ENCODE data around the gene TTC16. TPM values are rescaled to one million over a fixed set of nuclear protein-coding genes. Genes with fewer than 3 reads are reported as not detected.

The TTC16 gene
- total RNA-seq, 3 donors from 2014 or later, result 0.31 TPM; not detected in 2

DNA sequence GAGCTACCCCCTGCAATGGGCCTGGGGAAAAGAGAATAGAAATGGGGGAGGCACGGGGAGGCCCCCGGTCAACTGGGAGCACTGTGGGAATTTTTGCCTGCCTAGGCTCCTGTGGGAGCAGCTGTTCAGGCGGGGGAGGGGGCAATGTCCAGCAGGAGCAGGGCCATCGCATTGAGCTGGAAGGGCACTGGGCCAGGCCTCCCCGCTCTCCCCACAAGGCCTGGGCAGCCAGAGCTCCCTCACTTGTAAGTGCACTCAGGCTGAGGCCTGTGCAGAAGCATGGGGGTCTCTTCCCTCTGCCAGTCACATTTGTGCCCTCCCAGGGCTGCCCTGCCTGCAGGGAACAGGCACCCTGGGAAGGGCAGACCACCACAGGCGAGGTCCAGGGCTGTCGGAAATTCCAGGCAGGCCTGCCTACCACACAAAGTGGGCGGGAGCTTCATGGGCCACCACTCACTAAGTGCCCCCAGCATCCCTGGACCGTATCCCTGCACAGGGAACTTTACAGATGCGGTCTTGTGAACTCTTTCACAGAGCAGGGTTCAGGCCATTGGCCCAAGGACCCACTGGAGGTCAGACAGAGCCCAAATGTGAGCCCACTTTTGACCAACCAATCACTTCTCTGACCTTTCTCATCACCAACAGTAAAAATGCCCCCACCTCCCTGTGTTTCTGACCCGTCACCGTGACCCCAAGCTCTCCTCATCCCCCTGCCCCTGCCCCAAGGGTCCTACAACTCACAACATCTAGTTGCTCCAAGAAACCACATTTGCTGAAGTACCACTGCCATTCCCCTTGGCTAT lies 10.1 kb upstream of the TTC16 start:
- ATAC-seq (no peak), DNase-seq (no peak)
- Histone ChIP-seq H3K9me3 (no peaks in the 10 kb centered on the region), H3K36me3 (ENCODE audit: low read depth) (no peaks in the 10 kb centered on the region), H3K4me3 (no peak overlapping the region), H3K4me1 (ENCODE audit: low read depth) (no peaks in the 10 kb centered on the region)
- TF ChIP-seq, protein P1, sequence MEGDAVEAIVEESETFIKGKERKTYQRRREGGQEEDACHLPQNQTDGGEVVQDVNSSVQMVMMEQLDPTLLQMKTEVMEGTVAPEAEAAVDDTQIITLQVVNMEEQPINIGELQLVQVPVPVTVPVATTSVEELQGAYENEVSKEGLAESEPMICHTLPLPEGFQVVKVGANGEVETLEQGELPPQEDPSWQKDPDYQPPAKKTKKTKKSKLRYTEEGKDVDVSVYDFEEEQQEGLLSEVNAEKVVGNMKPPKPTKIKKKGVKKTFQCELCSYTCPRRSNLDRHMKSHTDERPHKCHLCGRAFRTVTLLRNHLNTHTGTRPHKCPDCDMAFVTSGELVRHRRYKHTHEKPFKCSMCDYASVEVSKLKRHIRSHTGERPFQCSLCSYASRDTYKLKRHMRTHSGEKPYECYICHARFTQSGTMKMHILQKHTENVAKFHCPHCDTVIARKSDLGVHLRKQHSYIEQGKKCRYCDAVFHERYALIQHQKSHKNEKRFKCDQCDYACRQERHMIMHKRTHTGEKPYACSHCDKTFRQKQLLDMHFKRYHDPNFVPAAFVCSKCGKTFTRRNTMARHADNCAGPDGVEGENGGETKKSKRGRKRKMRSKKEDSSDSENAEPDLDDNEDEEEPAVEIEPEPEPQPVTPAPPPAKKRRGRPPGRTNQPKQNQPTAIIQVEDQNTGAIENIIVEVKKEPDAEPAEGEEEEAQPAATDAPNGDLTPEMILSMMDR (IDR thresholded peaks at IDR 0.05), result no peak
- intact Hi-C loops (cut with DNase I, micrococcal nuclease), result no loop called here

DNA sequence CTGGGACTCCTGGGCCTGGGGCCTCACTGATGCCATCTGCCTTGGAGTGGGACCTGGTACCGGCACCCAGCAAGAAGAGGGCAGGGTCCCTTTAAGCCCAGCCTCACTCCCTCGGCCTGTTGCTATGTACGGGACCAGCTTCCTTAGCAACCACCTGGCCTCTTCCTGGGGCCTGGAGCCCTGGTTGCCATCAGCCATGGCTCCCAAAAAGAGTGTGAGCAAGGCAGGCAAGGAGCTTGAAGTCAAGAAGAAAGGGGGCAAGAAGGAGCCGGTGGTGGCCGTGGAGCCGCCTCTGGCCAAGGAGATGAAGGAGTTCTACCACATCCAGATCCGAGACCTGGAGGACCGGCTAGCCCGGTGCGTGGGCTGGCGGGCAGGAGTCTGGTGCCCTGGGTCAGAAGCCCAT lies 9.0 kb upstream of the TTC16 start, which contains the start of gene CFAP157:
TSS of gene CFAP157 (plus strand) at position 153 of the 406 bp plus-strand sequence. CDS start at position 197, 44 bp downstream.
- H3K9me3 ChIP-seq, result no peaks in the 10 kb centered on the region
- H3K4me3 ChIP-seq, result no peak within 1 kb of the TSS
- H3K36me3 ChIP-seq (ENCODE audit: low read depth), result no peaks in the 10 kb centered on the region
- ATAC-seq, result peak; percentile 79
- H3K4me1 ChIP-seq (ENCODE audit: low read depth), result no peaks in the 10 kb centered on the region
- intact Hi-C loops (cut with DNase I, micrococcal nuclease), result no loop called here
- TF ChIP-seq, protein P1 (IDR thresholded peaks at IDR 0.05), result no peak
- peak in 1 of 3 donors; percentile 43 for DNase-seq

DNA sequence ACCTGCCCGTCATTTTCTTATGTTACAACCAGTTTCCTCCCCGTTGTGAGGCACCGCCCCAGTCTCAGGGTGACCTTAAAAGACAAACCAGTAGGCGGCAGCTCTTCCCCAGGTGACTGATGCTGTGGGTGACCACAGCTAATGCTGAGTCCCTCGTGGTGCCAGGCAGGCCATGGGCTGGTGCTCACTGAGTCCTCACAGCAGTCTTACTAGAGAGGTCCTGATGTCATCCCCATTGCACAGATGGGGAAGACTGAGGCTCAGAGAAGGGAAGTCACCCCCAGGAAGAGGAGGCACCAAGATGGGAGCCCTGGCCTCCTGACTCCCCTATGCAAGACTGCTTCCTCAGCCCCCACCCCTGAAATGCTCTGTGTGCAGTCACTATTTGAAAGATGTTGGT lies 8.1 kb upstream of the TTC16 start:
- Histone ChIP-seq H3K36me3 (ENCODE audit: low read depth) (no peaks in the 10 kb centered on the region), H3K4me1 (ENCODE audit: low read depth) (no peaks in the 10 kb centered on the region), H3K4me3 (no peak overlapping the region), H3K9me3 (no peaks in the 10 kb centered on the region)
- DNase-seq, result peak in 2 of 3 donors; percentile 44 to 56
- peak; percentile 73 for ATAC-seq
- TF ChIP-seq, protein P1 (IDR thresholded peaks at IDR 0.05), result no peak
- intact Hi-C loops (cut with DNase I, micrococcal nuclease), result no loop called here

DNA sequence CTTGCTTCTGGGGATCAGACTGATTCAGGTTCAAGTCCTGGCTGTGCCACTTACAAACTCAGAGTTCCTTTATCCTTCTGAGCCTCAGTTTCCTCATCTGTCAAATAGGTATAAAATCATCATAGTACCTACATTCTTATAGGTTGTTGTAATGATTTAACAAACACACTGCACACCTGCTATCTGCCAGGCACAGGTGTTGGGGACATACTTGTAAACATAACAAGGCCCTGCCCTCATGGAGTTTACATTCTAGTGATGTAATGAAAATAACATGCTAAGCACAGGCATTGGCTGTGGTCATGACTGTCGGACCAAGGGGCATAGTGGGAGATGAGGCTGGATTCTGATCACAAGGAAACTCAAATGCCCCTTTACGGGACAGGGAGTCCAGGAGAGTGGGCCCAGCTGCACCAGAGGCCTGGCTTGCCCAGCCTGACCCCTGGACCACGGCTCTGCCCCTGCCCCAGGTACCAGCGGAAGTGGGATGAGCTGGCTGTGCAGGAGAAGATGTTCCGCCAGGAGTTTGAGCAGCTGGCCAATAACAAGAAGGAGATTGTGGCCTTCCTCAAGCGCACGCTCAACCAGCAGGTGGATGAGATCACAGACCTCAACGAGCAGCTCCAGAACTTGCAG lies 6.8 kb upstream of the TTC16 start:
- no peak for ATAC-seq
- Histone ChIP-seq H3K36me3 (ENCODE audit: low read depth) (no peaks in the 10 kb centered on the region), H3K4me1 (ENCODE audit: low read depth) (no peaks in the 10 kb centered on the region), H3K4me3 (no peak overlapping the region), H3K9me3 (no peaks in the 10 kb centered on the region)
- intact Hi-C loops (cut with DNase I, micrococcal nuclease), result no loop called here
- no peak for DNase-seq
- TF ChIP-seq, protein P1 (IDR thresholded peaks at IDR 0.05), result no peak

DNA sequence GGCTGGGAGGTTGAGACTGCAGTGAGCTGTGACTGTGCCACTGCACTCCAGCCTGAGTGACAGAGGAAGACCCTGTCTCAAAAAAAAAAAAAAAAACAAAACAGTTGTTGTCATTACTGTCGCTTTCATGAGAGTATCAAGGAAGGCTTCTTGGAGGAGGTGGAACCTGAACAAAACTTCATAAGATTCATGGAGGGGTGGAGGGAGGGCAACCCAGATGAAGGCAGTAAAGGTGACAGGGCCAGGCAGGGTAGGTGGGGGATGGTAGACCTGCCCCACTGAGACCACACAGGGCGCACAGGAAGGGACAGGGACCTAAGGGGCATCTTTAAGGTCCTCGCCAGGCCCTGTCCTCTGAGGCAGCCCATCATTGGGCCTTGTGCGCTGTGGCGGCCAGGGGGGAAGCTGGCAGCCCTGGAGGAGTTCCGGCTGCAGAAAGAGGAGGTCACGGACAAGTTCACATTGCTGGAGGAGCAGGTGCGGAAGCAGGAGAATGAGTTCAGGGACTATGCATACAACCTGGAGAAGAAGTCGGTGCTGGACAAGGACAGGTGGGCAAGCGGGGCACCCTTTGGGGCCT lies 5.6 kb upstream of the TTC16 start:
- TF ChIP-seq, protein P1 (IDR thresholded peaks at IDR 0.05), result no peak
- ATAC-seq (no peak), DNase-seq (no peak)
- Histone ChIP-seq H3K36me3 (ENCODE audit: low read depth) (no peaks in the 10 kb centered on the region), H3K4me3 (no peak overlapping the region), H3K9me3 (no peaks in the 10 kb centered on the region), H3K4me1 (ENCODE audit: low read depth) (no peaks in the 10 kb centered on the region)
- intact Hi-C loops (cut with DNase I, micrococcal nuclease), result no loop called here

All from mucosa of descending colon (tissue), 3 donors.